Mucosa of stomach (tissue), 1 donor: ENCODE data around the gene LZTR1.
A peak's percentile ranks its signal among the peaks of the same experiment; 100 is the strongest.
"Not testable (repeated sequence)": the region's sequence is repeated elsewhere in the genome, so short reads cannot be mapped to it uniquely, and the experiment has no call there.

Source experiments
- H3K27me3 ChIP-seq: one replicate; pipeline ENCODE4 v1.7.0; 2013; ENCODE audit warnings: mild to moderate bottlenecking, low read length; ENCODE audit not compliant: control insufficient read depth, insufficient read depth
- H3K36me3 ChIP-seq: one replicate; pipeline ENCODE4 v1.7.0; 2013; ENCODE audit warnings: low read length; ENCODE audit not compliant: control insufficient read depth, insufficient read depth
- H3K4me1 ChIP-seq: one replicate; pipeline ENCODE4 v1.7.0; 2013; ENCODE audit warnings: mild to moderate bottlenecking, low read length; ENCODE audit not compliant: control insufficient read depth, insufficient read depth
- H3K4me3 ChIP-seq: one replicate; pipeline ENCODE4 v1.7.0; 2013; ENCODE audit warnings: low read length
- H3K9ac ChIP-seq: one replicate; pipeline ENCODE4 v1.7.0; 2013; ENCODE audit warnings: mild to moderate bottlenecking, low read length, moderate library complexity
- H3K9me3 ChIP-seq: one replicate; pipeline ENCODE4 v1.7.0; 2013; ENCODE audit warnings: mild to moderate bottlenecking, low read length, moderate library complexity; ENCODE audit not compliant: control insufficient read depth
- donor health status: Pancreatic carcinoma.

LZTR1 gene

GRCh38 chr22:21038405-21038804 is 56.3 kb downstream of the LZTR1 start:
- H3K36me3 ChIP-seq, result no peaks in the 10 kb centered on the region
- H3K9me3 ChIP-seq, result no peaks in the 10 kb centered on the region
- H3K9ac ChIP-seq, result no peak overlapping the region
- H3K4me1 ChIP-seq, result peaks cover 7% of the 10 kb centered on the region
- no peak overlapping the region for H3K4me3 ChIP-seq
- no peaks in the 10 kb centered on the region for H3K27me3 ChIP-seq

- not testable (repeated sequence) for H3K9me3 ChIP-seq, H3K27me3 ChIP-seq, H3K36me3 ChIP-seq, H3K4me3 ChIP-seq, H3K9ac ChIP-seq
- peaks cover 11% of the 10 kb centered on the region for H3K4me1 ChIP-seq
Observed at GRCh38 chr22:21039158-21039557, 57.1 kb downstream of the LZTR1 start.

- H3K4me1 ChIP-seq, result peaks cover 32% of the 10 kb centered on the region
- H3K27me3 ChIP-seq, result no peaks in the 10 kb centered on the region
Observed at GRCh38 chr22:21041937-21042336, 59.8 kb downstream of the LZTR1 start.

GRCh38 chr22:21042978-21043859 is 61.1 kb downstream of the LZTR1 start:
- Histone ChIP-seq H3K9me3 (no peaks in the 10 kb centered on the region), H3K4me1 (peaks cover 32% of the 10 kb centered on the region), H3K27me3 (no peaks in the 10 kb centered on the region), H3K36me3 (no peaks in the 10 kb centered on the region), H3K9ac (no peak overlapping the region), H3K4me3 (no peak overlapping the region)

More at GRCh38 chr22:21041937-21042336, 59.8 kb downstream of the LZTR1 start:
- Histone ChIP-seq H3K4me3 (no peak overlapping the region), H3K9me3 (no peaks in the 10 kb centered on the region), H3K9ac (no peak overlapping the region), H3K36me3 (no peaks in the 10 kb centered on the region)

- peaks cover 32% of the 10 kb centered on the region for H3K4me1 ChIP-seq
- no peaks in the 10 kb centered on the region for H3K36me3 ChIP-seq
- no peak overlapping the region for H3K4me3 ChIP-seq
- H3K9me3 ChIP-seq, result no peaks in the 10 kb centered on the region
- no peaks in the 10 kb centered on the region for H3K27me3 ChIP-seq
- H3K9ac ChIP-seq, result no peak overlapping the region
Observed at GRCh38 chr22:21043860-21044535, 61.9 kb downstream of the LZTR1 start.

- Histone ChIP-seq H3K9me3 (no peaks in the 10 kb centered on the region), H3K9ac (peak overlapping the region; percentile 25), H3K4me1 (peaks cover 32% of the 10 kb centered on the region), H3K4me3 (no peak overlapping the region), H3K36me3 (no peaks in the 10 kb centered on the region), H3K27me3 (no peaks in the 10 kb centered on the region)
Observed at GRCh38 chr22:21044931-21045584, 63.0 kb downstream of the LZTR1 start.

GRCh38 chr22:21045585-21046294 is 63.6 kb downstream of the LZTR1 start, which contains the start of gene LRRC74B:
TSS of gene LRRC74B (plus strand) at chr22:21045946. CDS start at chr22:21045987, 41 bp downstream.
- Histone ChIP-seq H3K4me3 (no peak within 1 kb of the TSS), H3K9me3 (no peaks in the 10 kb centered on the region), H3K4me1 (peaks cover 32% of the 10 kb centered on the region), H3K27me3 (no peaks in the 10 kb centered on the region), H3K36me3 (no peaks in the 10 kb centered on the region), H3K9ac (peak within 1 kb of the TSS; percentile 33)

GRCh38 chr22:21047035-21047661 is 65.1 kb downstream of the LZTR1 start:
- peaks cover 32% of the 10 kb centered on the region for H3K4me1 ChIP-seq
- H3K27me3 ChIP-seq, result no peaks in the 10 kb centered on the region
- no peak overlapping the region for H3K9ac ChIP-seq
- no peaks in the 10 kb centered on the region for H3K9me3 ChIP-seq
- H3K4me3 ChIP-seq, result no peak overlapping the region
- H3K36me3 ChIP-seq, result no peaks in the 10 kb centered on the region

GRCh38 chr22:21047730-21048129 is 65.6 kb downstream of the LZTR1 start:
- H3K36me3 ChIP-seq, result no peaks in the 10 kb centered on the region
- H3K9me3 ChIP-seq, result no peaks in the 10 kb centered on the region
- no peak overlapping the region for H3K9ac ChIP-seq
- peaks cover 32% of the 10 kb centered on the region for H3K4me1 ChIP-seq
- H3K27me3 ChIP-seq, result no peaks in the 10 kb centered on the region
- H3K4me3 ChIP-seq, result no peak overlapping the region

GRCh38 chr22:21048448-21048847 is 66.4 kb downstream of the LZTR1 start:
- H3K9ac ChIP-seq, H3K9me3 ChIP-seq, H3K27me3 ChIP-seq, H3K4me3 ChIP-seq, H3K36me3 ChIP-seq: not testable (repeated sequence)
- H3K4me1 ChIP-seq, result peaks cover 27% of the 10 kb centered on the region
